Right renal pelvis (tissue), 4 donors: Measurements from ENCODE around the gene ST14. TPM values are rescaled to one million over a fixed set of nuclear protein-coding genes. Genes with fewer than 3 reads are reported as not detected.
A peak's percentile ranks its signal among the peaks of the same experiment; 100 is the strongest.

Experiments used
- DNase-seq, 4 donors: peaks; one replicate each; pipeline ENCODE4 v3.0.0-alpha.2; 2013; ENCODE audit warnings: low read depth in 4 of 4, low spot score in 3 of 4, missing footprints in 1 of 4
- polyA plus RNA-seq, 4 donors: library from polyadenylated mRNA; unstranded; fragments of 120-200 nt; gene quantifications; one replicate each; pipeline ENCODE4 v1.2.1, GENCODE V29; 2013; ENCODE audit not compliant: insufficient read length in 4 of 4

Gene ST14
- polyA plus RNA-seq, 4 donors: 28.4 to 39.5 (median 31.6) TPM

GRCh38 chr11:130202818-130203689, 43.5 kb downstream of the ST14 start:
- no peak for DNase-seq

- DNase-seq: no peak
Measured at GRCh38 chr11:130203766-130204702, 44.5 kb downstream of the ST14 start.

- DNase-seq: no peak
Measured at GRCh38 chr11:130204703-130205095, 45.1 kb downstream of the ST14 start.

- no peak for DNase-seq
Measured at GRCh38 chr11:130206141-130206540, 46.6 kb downstream of the ST14 start.

- DNase-seq: no peak
Measured at GRCh38 chr11:130208241-130209127, 48.9 kb downstream of the ST14 start.

GRCh38 chr11:130209128-130209932, 49.7 kb downstream of the ST14 start:
- DNase-seq: peak in 1 of 4 donors; percentile 40

- DNase-seq: no peak
Measured at GRCh38 chr11:130209954-130210854, 50.6 kb downstream of the ST14 start.

- no peak for DNase-seq
Measured at GRCh38 chr11:130211144-130211543, 51.6 kb downstream of the ST14 start.

GRCh38 chr11:130211781-130212401, 52.3 kb downstream of the ST14 start:
- DNase-seq: no peak

GRCh38 chr11:130212431-130212961, 52.9 kb downstream of the ST14 start:
- no peak for DNase-seq

GRCh38 chr11:130213143-130213978, 53.8 kb downstream of the ST14 start:
- peak; percentile 35 to 64 (median 42) for DNase-seq

- no peak for DNase-seq
Measured at GRCh38 chr11:130213979-130214281, 54.3 kb downstream of the ST14 start.

GRCh38 chr11:130214861-130215530, 55.4 kb downstream of the ST14 start:
- DNase-seq: no peak

- no peak for DNase-seq
Measured at GRCh38 chr11:130215531-130216220, 56.1 kb downstream of the ST14 start.

- no peak for DNase-seq
Measured at GRCh38 chr11:130216221-130216550, 56.6 kb downstream of the ST14 start.

- DNase-seq: no peak
Measured at GRCh38 chr11:130216591-130217132, 57.1 kb downstream of the ST14 start.
